Stimulated activated CD8-positive, alpha-beta memory T cell treated with anti-CD3 and anti-CD28 coated beads, Interleukin-12 subunit alpha, Interleukin-12 subunit beta, amount 100 ng/mL, for 24 hours (primary cell): ENCODE data around the gene PC.

ENCODE experiments used
- DNase-seq: peaks from one replicate; pipeline ENCODE4 v3.0.0-alpha.2; 2020; ENCODE audit errors: extremely low read depth

The PC gene

GRCh38 chr11:66866511-66866986 lies 91.6 kb downstream of the PC start:
- DNase-seq: no peak

- no peak for DNase-seq
These were observed 92.2 kb downstream of the PC start for GRCh38 chr11:66866007-66866406.

- no peak for DNase-seq
These were observed 93.1 kb downstream of the PC start for GRCh38 chr11:66864924-66865697.

- no peak for DNase-seq
These were observed 93.8 kb downstream of the PC start for GRCh38 chr11:66864172-66864901.

GRCh38 chr11:66863428-66864125 lies 94.6 kb downstream of the PC start:
- DNase-seq: no peak

GRCh38 chr11:66862559-66863037 lies 95.6 kb downstream of the PC start:
- DNase-seq: no peak

- no peak for DNase-seq
These were observed 96.2 kb downstream of the PC start for GRCh38 chr11:66861774-66862558.

- no peak for DNase-seq
These were observed 97.0 kb downstream of the PC start for GRCh38 chr11:66861038-66861773.

GRCh38 chr11:66860449-66860831 lies 97.7 kb downstream of the PC start:
- DNase-seq: no peak

GRCh38 chr11:66859686-66860448 lies 98.3 kb downstream of the PC start:
- no peak for DNase-seq

GRCh38 chr11:66858939-66859685 lies 99.1 kb downstream of the PC start:
- no peak for DNase-seq

GRCh38 chr11:66858186-66858938 lies 99.8 kb downstream of the PC start:
- no peak for DNase-seq

- no peak for DNase-seq
These were observed 100.3 kb downstream of the PC start for GRCh38 chr11:66857927-66858185.

- DNase-seq: no peak
These were observed 100.8 kb downstream of the PC start for GRCh38 chr11:66857234-66857926.

GRCh38 chr11:66856496-66857233 lies 101.5 kb downstream of the PC start, which contains the start of gene LRFN4:
Gene LRFN4 (plus strand): TSS chr11:66857064. CDS start chr11:66857745, 681 bp downstream.
- no peak for DNase-seq

GRCh38 chr11:66855574-66856495 lies 102.3 kb downstream of the PC start:
- peak; percentile 68 for DNase-seq
